ENCODE data around the gene OR1F1. TPM values are rescaled to one million over a fixed set of nuclear protein-coding genes. Genes with fewer than 3 reads are reported as not detected.

Gene OR1F1
- total and polyA plus RNA-seq, 2 of the 8 experiments (the other 6 are each of a cell fraction or from before 2014, with no cell fraction given), result 0.52 to 1.2 TPM

DNA sequence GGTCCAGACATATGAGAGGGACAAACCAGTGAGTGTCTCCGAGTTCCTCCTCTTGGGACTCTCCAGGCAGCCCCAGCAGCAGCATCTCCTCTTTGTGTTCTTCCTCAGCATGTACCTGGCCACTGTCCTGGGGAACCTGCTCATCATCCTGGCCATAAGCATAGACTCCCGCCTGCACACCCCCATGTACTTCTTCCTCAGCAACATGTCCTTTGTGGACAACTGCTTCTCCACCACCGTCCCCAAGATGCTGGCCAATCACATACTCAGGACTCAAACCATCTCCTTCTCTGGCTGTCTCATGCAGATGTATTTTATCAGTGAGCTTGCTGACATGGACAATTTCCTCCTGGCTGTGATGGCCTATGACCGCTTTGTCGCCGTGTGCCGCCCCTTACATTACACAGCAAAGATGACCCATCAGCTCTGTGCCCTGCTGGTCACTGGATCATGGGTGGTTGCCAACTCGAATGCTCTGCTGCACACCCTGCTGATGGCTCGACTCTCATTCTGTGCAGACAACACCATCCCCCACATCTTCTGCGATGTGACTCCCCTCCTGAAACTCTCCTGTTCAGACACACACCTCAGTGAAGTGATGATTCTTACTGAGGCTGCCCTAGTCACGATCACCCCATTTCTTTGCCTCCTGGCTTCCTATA lies 27.7 kb downstream of the OR1F1 start (continued):
- TF ChIP-seq SP1 (IDR thresholded peaks at IDR 0.05; ENCODE audit: low read depth, low read length) (no peak), TCF12 (IDR thresholded peaks at IDR 0.05; ENCODE audit: low read depth, low read length) (no peak)
